GM23338 (cell line): ENCODE measurements around the gene DIP2B. TPM values are rescaled to one million over a fixed set of nuclear protein-coding genes. Genes with fewer than 3 reads are reported as not detected.

ENCODE experiments used
- ATAC-seq: fragments of 200-7000 bp; cut with Tn5 transposase; 3 replicates; pipeline ENCODE4 v1.9.1; 2020
- DNase-seq: peaks from one replicate; pipeline ENCODE4 v3.0.0-alpha.2; 2015; ENCODE audit warnings: low spot score
- H2AFZ ChIP-seq: fragments of 200-600 bp; sonication (generic); 2 replicates; pipeline ENCODE4 v1.8.0; 2016; ENCODE audit warnings: antibody characterized with exemption, mild to moderate bottlenecking, moderate library complexity
- H3F3A ChIP-seq: fragments of 200-600 bp; sonication (generic); replicated peaks from 2 replicates; pipeline ENCODE4 v1.8.0; 2017; ENCODE audit warnings: antibody characterized with exemption, mixed run types, low read depth
- H3K27ac ChIP-seq: fragments of 200-600 bp; sonication (generic); 2 replicates; pipeline ENCODE4 v1.6.1; 2016; ENCODE audit warnings: low read depth
- H3K27me3 ChIP-seq: fragments of 200-600 bp; sonication (generic); 2 replicates; pipeline ENCODE4 v1.8.0; 2016; ENCODE audit warnings: mild to moderate bottlenecking, mixed run types, moderate library complexity; ENCODE audit not compliant: insufficient read depth
- H3K36me3 ChIP-seq: fragments of 200-600 bp; sonication (generic); 2 replicates; pipeline ENCODE4 v1.8.0; 2016; ENCODE audit warnings: mild to moderate bottlenecking; ENCODE audit not compliant: insufficient read depth
- H3K4me1 ChIP-seq: fragments of 200-600 bp; sonication (generic); 2 replicates; pipeline ENCODE4 v1.8.0; 2016; ENCODE audit warnings: mild to moderate bottlenecking, moderate library complexity; ENCODE audit not compliant: insufficient read depth
- H3K4me2 ChIP-seq: fragments of 200-600 bp; sonication (generic); 2 replicates; pipeline ENCODE4 v1.7.1; 2017; ENCODE audit warnings: mixed run types
- H3K4me3 ChIP-seq: fragments of 200-600 bp; sonication (generic); 2 replicates; pipeline ENCODE4 v1.6.1; 2016; ENCODE audit warnings: mixed run types
- H3K79me2 ChIP-seq: fragments of 200-600 bp; sonication (generic); replicated peaks from 2 replicates; pipeline ENCODE4 v1.8.0; 2017; ENCODE audit warnings: mild to moderate bottlenecking; ENCODE audit not compliant: insufficient read depth
- H3K9me2 ChIP-seq: fragments of 200-600 bp; sonication (generic); 2 replicates; pipeline ENCODE4 v1.8.0; 2017; ENCODE audit not compliant: insufficient read depth
- H4K20me1 ChIP-seq: fragments of 200-600 bp; sonication (generic); replicated peaks from 2 replicates; pipeline ENCODE4 v1.8.0; 2017; ENCODE audit warnings: mild to moderate bottlenecking; ENCODE audit not compliant: insufficient read depth
- H3K27ac Mint-ChIP-seq: 2 replicates; pipeline ENCODE4 v1.8.0; 2020; ENCODE audit warnings: inconsistent platforms, mild to moderate bottlenecking, moderate library complexity, mixed read lengths
- H3K27me3 Mint-ChIP-seq: 3 replicates; pipeline ENCODE4 v1.8.0; 2022; ENCODE audit warnings: low read depth, mild to moderate bottlenecking, moderate library complexity, mixed read lengths, inconsistent platforms; ENCODE audit not compliant: insufficient read depth, poor library complexity
- H3K36me3 Mint-ChIP-seq: 3 replicates; pipeline ENCODE4 v1.8.0; 2021; ENCODE audit warnings: low read depth, mild to moderate bottlenecking, inconsistent platforms, moderate library complexity, mixed read lengths
- H3K4me1 Mint-ChIP-seq: 3 replicates; pipeline ENCODE4 v1.8.0; 2020; ENCODE audit warnings: mild to moderate bottlenecking, inconsistent platforms, mixed read lengths
- H3K4me3 Mint-ChIP-seq: 3 replicates; pipeline ENCODE4 v1.8.0; 2021; ENCODE audit warnings: moderate library complexity, mild to moderate bottlenecking, inconsistent platforms, mixed read lengths
- H3K9me3 Mint-ChIP-seq: 3 replicates; pipeline ENCODE4 v1.8.0; 2020; ENCODE audit warnings: moderate library complexity, mild to moderate bottlenecking, inconsistent platforms, mixed read lengths
- EZH2 ChIP-seq: fragments of 200-600 bp; sonication (generic); IDR thresholded peaks from one replicate; pipeline ENCODE4 v1.8.0; 2017; ENCODE audit warnings: antibody characterized with exemption, mild to moderate bottlenecking, low read depth; ENCODE audit not compliant: unreplicated experiment
- EZH2phosphoT487 ChIP-seq: fragments of 200-600 bp; sonication (generic); IDR thresholded peaks from one replicate; pipeline ENCODE4 v1.8.1; 2018; ENCODE audit warnings: antibody characterized with exemption; ENCODE audit not compliant: unreplicated experiment
- JUNB ChIP-seq: IDR thresholded peaks from one replicate; pipeline ENCODE4 v1.6.1; 2016; ENCODE audit warnings: antibody characterized with exemption; ENCODE audit not compliant: unreplicated experiment
- NANOG ChIP-seq: IDR thresholded peaks from 2 replicates; pipeline ENCODE4 v1.6.1; 2016; ENCODE audit warnings: antibody characterized with exemption, borderline replicate concordance
- POLR2AphosphoS5 ChIP-seq: IDR thresholded peaks from 2 replicates; pipeline ENCODE4 v1.6.1; 2016; ENCODE audit warnings: antibody characterized with exemption, low read depth
- ZNF114 ChIP-seq: fragments of 250-450 bp; sonication (Bioruptor Pico); IDR thresholded peaks from 2 replicates; pipeline ENCODE4 v1.5.0; 2020; ENCODE audit warnings: mild to moderate bottlenecking, moderate library complexity
- ZNF331 ChIP-seq: fragments of 250-450 bp; sonication (Bioruptor Pico); IDR thresholded peaks from 2 replicates; pipeline ENCODE4 v1.5.0; 2020; ENCODE audit warnings: low read depth, mild to moderate bottlenecking, moderate library complexity
- polyA plus RNA-seq: library from polyadenylated mRNA; unstranded; fragments of >200 nt; fragmentation: Nextera tagmentation; extraction: Ambion mirVana; gene quantifications from 2 replicates; pipeline ENCODE4 v1.2.1, GENCODE V29; 2016
- total RNA-seq: library from RNA; depleted of rRNA; stranded (reverse); fragments of >200 nt; shearing (Covaris generic); gene quantifications from 2 replicates; pipeline ENCODE4 v1.2.3, GENCODE V29; 2014
- TF ChIP-seq, protein P1 (sequence below), 2 experiments: fragments of 200-600 bp in 1 of 2; sonication (generic) in 1 of 2; conservative IDR thresholded peaks; 2 replicates each; pipeline versions ENCODE4 v1.5.1 to v1.6.1; 2016 to 2017; ENCODE audit warnings: antibody characterized with exemption in 2 of 2, low read depth in 2 of 2, mild to moderate bottlenecking in 2 of 2, moderate library complexity in 1 of 2
- TF ChIP-seq, protein P2 (sequence below): IDR thresholded peaks from one replicate; pipeline ENCODE4 v1.6.1; 2018; ENCODE audit warnings: antibody characterized with exemption; ENCODE audit not compliant: unreplicated experiment

Gene DIP2B
- total and polyA plus RNA-seq, 2 experiments from 2014 or later = 8.0 to 36.4 TPM

DNA sequence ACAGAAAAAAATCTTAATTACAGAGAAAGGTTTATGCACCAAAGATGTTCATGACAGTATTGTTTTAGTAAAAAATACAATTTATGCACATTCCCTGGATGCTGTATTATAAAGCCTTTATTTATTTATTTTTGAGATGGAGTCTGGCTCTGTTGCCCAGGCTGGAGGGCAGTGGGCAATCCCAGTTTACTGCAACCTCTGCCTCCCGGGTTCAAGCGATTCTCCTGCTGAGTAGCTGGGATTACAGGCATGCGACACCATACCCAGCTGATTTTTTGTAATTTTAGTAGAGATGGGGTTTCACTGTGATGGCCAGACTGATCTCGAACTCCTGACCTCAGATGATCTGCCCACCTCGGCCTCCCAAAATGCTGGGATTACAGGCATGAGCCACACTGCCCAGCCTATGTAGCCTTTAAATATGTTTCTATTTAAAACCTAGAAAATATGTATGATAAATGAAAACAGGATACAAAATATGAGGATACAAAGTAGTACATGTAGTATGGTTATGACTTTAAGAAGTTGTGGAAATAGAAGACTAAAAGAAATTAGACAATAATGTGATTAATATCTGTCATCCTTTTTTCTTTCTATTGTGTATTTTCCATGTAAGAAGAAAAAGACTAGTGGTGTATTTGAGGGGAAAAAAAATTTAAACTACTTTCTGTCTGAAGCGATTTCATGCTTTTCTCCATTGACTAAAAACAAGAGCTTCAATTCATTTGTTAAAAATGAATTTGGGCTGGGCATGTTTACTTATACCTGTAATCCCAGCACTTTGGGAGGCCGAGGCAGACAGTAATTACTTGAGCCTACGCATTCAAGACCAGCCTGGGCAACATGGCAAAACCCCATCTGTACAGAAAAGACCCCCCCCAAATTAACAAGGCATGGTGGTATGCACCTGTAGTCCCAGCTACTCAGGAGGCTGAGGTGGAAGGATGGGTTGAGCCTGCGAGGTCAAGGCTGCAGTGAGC is 272.3 kb downstream of the DIP2B start:
- Mint-ChIP-seq H3K27ac (no peak overlapping the region), H3K4me3 (no peak overlapping the region), H3K9me3 (no peaks in the 10 kb centered on the region), H3K4me1 (no peaks in the 10 kb centered on the region), H3K36me3 (peaks cover 26% of the 10 kb centered on the region), H3K27me3 (no peaks in the 10 kb centered on the region)
- Histone ChIP-seq H3F3A (no peaks in the 10 kb centered on the region), H3K27ac (no peak overlapping the region), H4K20me1 (peaks cover 14% of the 10 kb centered on the region; the same call in 1 of the 2 replicates), H3K9me2 (no peaks in the 10 kb centered on the region), H3K79me2 (peaks cover 81% of the 10 kb centered on the region), H2AFZ (no peak overlapping the region), H3K4me3 (no peak overlapping the region), H3K36me3 (no peaks in the 10 kb centered on the region), H3K27me3 (no peaks in the 10 kb centered on the region), H3K4me2 (no peak overlapping the region), H3K4me1 (no peaks in the 10 kb centered on the region)
- no peak for DNase-seq
- no peak for ATAC-seq
- TF ChIP-seq NANOG (no peak), EZH2 (no peak), ZNF114 (CRISPR knock-in tag) (no peak), EZH2phosphoT487 (no peak), ZNF331 (CRISPR knock-in tag) (no peak)
- TF ChIP-seq, protein P1, sequence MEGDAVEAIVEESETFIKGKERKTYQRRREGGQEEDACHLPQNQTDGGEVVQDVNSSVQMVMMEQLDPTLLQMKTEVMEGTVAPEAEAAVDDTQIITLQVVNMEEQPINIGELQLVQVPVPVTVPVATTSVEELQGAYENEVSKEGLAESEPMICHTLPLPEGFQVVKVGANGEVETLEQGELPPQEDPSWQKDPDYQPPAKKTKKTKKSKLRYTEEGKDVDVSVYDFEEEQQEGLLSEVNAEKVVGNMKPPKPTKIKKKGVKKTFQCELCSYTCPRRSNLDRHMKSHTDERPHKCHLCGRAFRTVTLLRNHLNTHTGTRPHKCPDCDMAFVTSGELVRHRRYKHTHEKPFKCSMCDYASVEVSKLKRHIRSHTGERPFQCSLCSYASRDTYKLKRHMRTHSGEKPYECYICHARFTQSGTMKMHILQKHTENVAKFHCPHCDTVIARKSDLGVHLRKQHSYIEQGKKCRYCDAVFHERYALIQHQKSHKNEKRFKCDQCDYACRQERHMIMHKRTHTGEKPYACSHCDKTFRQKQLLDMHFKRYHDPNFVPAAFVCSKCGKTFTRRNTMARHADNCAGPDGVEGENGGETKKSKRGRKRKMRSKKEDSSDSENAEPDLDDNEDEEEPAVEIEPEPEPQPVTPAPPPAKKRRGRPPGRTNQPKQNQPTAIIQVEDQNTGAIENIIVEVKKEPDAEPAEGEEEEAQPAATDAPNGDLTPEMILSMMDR (conservative IDR thresholded peaks at IDR 0.05; ENCODE audit: low read depth in 2 of 2) = no peak

DNA sequence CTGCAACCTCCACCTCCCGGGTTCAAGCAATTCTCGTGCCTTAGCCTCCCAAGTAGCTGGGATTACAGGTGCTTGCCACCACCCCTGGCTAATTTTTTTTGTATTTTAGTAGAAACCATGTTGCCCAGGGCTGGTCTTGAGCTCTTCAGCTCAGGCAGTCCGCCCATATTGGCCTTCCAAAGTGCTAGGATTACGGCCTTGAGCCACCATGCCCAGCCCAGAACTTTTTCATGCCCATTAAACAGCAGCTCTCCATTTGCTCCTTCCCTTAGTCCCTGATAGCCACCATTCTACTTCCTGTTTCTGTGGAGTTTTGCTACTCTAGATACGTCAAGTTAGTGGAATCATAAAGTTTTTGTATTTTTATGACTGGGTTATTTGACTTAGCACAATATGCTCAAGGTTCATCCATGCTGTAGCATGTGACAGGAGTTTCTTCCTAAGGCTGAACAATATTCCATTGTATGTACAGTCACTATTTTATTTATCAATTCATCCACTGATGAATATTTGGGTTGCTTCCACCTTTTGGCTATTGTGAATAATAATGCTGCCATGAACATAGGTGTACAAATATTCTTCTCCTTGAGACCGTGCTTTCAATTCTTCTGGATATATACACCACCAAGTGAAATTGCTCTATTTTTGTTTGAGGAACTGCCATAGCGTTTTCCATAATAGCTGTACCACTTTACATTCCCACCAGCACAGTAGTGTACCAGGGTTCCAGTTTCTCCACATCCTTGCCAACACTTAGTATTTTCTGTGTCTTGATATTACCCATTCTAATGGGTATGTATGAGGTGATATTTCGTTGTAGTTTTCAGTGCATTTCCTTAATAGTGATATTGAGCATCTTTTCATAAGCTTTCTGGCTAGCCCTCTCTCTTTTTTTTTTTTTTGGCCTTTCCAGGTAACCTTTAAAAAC is 274.1 kb downstream of the DIP2B start:
- H3K36me3 Mint-ChIP-seq = peaks cover 16% of the 10 kb centered on the region; the same call in 2 of the 3 replicates
- Histone ChIP-seq H3K27me3 (no peaks in the 10 kb centered on the region), H3K4me3 (no peak overlapping the region), H3K36me3 (no peaks in the 10 kb centered on the region), H3K79me2 (peaks cover 65% of the 10 kb centered on the region), H3F3A (no peaks in the 10 kb centered on the region), H3K27ac (no peak overlapping the region), H2AFZ (no peak overlapping the region), H3K9me2 (no peaks in the 10 kb centered on the region), H3K4me1 (no peaks in the 10 kb centered on the region), H3K4me2 (no peak overlapping the region), H4K20me1 (peaks cover 8% of the 10 kb centered on the region; the same call in 1 of the 2 replicates)
- H3K4me3 Mint-ChIP-seq = no peak overlapping the region
- H3K27ac Mint-ChIP-seq = no peak overlapping the region
- H3K27me3 Mint-ChIP-seq = no peaks in the 10 kb centered on the region
- H3K4me1 Mint-ChIP-seq = no peaks in the 10 kb centered on the region
- DNase-seq = no peak
- no peaks in the 10 kb centered on the region for H3K9me3 Mint-ChIP-seq
- TF ChIP-seq EZH2phosphoT487 = no peak
- TF ChIP-seq EZH2 = no peak
- no peak for TF ChIP-seq POLR2AphosphoS5
- TF ChIP-seq, protein P1 (conservative IDR thresholded peaks at IDR 0.05; ENCODE audit: low read depth in 2 of 2) = no peak
- TF ChIP-seq, protein P2, sequence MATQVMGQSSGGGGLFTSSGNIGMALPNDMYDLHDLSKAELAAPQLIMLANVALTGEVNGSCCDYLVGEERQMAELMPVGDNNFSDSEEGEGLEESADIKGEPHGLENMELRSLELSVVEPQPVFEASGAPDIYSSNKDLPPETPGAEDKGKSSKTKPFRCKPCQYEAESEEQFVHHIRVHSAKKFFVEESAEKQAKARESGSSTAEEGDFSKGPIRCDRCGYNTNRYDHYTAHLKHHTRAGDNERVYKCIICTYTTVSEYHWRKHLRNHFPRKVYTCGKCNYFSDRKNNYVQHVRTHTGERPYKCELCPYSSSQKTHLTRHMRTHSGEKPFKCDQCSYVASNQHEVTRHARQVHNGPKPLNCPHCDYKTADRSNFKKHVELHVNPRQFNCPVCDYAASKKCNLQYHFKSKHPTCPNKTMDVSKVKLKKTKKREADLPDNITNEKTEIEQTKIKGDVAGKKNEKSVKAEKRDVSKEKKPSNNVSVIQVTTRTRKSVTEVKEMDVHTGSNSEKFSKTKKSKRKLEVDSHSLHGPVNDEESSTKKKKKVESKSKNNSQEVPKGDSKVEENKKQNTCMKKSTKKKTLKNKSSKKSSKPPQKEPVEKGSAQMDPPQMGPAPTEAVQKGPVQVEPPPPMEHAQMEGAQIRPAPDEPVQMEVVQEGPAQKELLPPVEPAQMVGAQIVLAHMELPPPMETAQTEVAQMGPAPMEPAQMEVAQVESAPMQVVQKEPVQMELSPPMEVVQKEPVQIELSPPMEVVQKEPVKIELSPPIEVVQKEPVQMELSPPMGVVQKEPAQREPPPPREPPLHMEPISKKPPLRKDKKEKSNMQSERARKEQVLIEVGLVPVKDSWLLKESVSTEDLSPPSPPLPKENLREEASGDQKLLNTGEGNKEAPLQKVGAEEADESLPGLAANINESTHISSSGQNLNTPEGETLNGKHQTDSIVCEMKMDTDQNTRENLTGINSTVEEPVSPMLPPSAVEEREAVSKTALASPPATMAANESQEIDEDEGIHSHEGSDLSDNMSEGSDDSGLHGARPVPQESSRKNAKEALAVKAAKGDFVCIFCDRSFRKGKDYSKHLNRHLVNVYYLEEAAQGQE = no peak
- TF ChIP-seq JUNB = no peak
- no peak for ATAC-seq
